Astrocyte (in vitro differentiated cells and primary cell): Measurements from ENCODE around the gene DNAJB2.

Experiments used
- CTCF ChIP-seq: IDR thresholded peaks from 2 replicates; pipeline ENCODE4 v1.5.1; 2011; ENCODE audit warnings: low read depth, mild to moderate bottlenecking, inconsistent platforms, low read length, moderate library complexity; ENCODE audit not compliant: insufficient read depth
- EZH2 ChIP-seq: IDR thresholded peaks from 2 replicates; pipeline ENCODE4 v1.6.1; 2012; ENCODE audit warnings: mild to moderate bottlenecking, low read length, inconsistent platforms; ENCODE audit not compliant: insufficient read depth

- TF ChIP-seq CTCF: no peak
- TF ChIP-seq EZH2: no peak
Observed at GRCh38 chr2:219245899-219246230, 33.3 kb upstream of the DNAJB2 start.
